ENCODE results near the gene IFNB1.

The IFNB1 gene

DNA sequence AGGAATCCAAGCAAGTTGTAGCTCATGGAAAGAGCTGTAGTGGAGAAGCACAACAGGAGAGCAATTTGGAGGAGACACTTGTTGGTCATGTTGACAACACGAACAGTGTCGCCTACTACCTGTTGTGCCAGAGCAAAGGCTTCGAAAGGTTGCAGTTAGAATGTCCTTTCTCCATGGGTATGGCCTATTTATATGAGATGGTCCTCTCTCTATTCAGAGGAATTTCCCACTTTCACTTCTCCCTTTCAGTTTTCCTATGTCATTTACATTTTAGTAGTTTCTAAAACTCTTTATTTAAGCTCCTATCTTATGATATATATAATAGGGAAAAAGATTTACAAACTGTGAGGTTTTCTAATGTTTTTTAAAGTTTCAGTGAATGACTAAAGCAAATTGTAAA lies at the start of gene IFNB1:
Gene IFNB1, minus strand, starts transcription at position 162 of the 400 bp plus-strand sequence. Its CDS starts 73 bp downstream, at position 89.
- no peak for DNase-seq

DNA sequence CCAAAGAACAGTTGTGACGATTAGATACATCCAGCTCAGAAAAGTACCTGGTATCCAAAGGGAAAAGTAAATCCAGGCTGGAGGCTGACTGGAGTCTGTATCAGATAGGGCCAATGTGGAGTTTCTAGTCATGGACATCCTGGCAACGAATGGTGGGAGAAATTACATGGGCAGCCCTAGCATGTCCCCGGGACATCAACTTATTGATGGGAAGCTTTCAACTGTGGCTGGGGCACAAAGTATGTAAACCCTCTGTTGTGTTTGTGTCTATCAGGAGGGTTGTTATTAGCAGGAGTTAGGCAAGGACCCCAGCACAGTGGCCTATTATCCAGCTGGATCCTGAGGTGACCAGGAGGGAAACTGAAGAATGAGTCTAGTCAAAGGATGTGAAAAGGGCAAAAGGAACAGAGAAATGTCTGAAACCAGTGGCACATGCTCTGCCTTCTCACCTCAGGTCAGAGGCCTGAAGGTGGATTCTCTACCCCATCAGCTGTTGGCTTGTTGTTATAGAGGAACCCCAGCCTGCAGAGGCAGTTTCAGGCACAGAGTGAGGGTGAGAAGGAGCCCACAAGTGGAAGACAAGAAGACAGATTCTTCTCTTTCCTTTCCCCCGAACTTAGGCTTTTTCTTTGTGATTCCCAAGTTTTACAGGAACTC lies 44.0 kb upstream of the IFNB1 start:
- DNase-seq, result no peak

DNA sequence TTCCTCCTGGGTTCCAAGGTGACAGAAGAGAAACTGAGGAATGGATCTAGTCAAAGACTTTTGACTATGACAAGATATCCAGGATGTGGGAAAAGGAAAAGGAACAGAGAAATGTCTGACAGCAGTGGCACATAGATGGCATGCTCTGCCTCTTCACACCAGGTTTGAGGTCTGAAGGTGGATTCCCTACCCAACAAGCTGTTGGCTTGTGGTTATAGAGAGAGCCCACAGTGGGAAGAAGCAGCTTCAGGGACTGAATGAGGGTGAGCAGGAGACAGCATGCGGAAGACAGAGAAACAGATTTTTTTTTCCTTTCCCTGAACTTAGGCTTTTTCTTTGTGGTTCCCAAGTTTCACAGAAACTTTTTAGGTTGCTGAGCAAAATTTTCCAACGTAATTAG lies 43.3 kb upstream of the IFNB1 start:
- no peak for DNase-seq

DNA sequence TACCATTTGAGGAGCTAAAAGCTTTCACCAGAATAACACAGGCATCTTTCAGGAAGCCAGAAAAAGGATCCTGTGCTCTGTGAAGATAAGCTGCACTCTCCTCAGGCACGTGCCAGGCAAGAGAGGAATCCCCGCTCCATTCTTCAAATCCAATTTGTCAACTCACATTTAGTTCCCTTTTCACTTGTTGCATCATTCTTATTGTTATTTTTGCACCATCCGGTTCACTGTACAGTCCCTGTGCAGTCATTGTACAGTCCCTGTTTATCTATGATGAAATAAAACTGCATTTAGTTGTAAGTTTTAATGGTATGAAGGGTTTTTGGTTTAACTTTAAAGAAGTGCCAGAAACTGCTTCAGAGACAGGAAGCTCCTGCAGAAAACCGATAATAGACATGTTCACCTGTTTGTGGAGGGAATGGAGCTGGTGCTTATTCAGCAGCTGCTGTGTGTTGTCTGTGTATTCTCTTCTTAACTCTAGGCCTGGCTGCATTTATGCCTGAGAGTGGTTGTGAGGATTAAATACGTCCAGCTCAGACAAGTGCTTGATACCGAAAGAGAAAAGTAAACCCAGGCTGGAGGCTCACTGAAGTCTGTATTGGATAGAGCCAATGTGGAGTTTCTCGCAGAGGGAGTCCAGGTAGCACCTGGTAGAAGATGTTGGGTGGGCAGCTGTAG lies 41.5 kb upstream of the IFNB1 start:
- DNase-seq, result no peak

DNA sequence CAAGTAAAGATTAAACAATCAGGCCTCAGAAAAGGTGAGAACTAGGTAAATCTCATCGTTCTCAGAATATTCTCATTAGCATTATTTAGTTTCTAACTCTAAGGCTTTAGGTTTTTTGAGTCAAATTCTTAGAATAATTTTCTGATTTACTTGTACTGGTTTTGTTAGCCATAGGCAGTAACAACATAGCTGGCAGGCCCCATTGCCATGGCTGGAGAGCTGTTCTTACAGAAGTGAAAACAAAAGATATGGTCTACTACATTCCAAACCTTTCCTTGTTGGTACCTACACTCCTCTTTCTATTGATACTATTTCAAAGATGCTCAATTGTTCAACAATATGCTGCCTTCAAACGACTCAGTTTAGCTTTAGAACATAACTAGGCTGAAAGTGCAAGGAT lies 36.6 kb upstream of the IFNB1 start:
- no peak for DNase-seq

DNA sequence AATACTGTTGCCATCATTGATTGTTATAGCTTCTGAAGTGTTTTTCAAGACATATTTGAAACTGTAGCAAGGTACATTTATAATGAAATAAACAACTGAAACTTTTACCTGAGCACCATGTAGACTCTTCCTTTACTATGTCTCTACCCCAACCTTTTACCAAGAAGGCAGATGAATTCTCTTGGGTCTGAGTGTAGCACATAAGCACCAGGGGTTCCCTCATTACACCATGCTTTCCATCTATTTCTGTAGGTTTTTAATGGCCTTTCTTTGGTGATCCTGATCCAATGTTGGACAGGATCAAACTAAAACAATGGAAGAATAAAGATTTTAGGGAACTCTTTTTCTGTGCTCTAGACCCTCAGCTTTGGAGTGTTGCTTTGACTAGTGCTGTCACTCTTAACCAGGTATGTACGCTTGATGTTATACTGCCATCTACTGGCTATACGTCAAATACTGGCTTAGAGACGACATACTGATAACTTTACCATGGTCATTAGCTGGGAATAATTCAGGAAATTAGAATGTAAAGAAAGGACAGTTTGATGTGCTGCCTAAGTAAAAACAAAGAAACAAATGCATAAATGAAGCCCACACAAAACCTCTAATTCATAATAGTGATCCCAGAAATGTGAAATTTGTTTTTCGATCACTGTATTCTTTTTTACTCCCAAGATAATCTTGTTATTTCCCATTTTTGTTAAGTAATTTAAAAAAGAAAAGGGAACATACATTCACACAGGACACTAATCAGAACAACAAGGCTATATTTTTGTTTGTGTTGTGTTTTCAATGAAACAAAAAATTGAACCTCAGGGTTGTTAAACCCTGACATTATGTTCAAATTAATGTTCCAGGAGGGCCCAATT lies 33.2 kb upstream of the IFNB1 start:
- peak; percentile 25 for DNase-seq

DNA sequence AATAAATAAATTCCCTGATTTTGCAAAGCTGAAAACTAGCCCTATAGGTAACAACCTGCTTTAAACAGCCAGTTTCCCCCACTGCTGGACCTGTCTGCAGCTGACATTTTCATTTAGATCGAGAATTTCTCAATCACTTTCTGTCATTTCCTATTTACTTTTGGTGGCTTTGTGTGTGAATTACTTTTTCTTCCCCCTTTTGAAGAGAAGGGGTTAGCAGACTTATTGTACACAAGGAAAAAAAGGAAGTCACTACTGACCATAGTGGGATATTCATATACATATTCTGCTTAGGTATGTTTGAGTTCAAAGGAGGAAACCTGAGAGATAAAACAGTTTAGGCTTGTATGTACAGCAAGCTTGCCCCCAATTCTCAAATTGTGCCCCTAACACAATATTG lies 27.0 kb upstream of the IFNB1 start:
- DNase-seq, result no peak

DNA sequence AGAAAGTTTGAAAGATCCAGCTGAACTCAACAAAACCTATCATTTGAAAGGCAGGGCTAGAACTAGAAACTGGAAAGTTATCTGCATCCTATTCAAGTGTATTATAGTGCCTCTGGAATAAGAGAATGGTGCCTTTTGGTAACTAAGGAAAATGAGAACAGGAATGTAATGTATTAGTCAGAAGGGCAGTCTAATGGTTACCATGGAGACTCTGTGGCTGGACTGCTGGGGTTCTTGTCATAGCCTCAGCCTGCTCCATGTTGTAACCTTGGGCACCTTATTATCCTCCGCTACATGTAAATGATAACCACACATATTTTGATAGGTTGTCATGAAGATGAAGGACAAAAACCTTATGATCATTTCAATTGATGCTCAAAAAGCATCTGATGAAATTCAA lies 24.6 kb upstream of the IFNB1 start:
- DNase-seq, result no peak

DNA sequence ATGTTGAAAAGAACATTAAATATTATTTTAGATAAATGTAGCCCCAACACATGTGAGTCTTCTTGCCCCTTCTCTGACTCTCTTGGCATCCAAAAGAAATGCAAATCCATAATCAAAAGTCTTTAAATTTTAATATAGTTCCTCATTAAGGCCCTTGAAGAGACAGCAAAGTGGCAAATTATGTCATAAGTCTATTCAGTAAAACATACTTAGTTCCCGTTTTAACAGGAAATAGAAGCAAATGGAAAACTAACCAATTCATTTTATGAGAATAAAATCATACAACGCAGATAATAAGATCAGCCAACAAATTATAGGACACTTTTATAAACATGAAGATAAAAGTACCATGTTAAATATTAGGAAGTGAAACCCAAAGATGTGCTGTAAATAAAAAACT lies 20.1 kb upstream of the IFNB1 start:
- no peak for DNase-seq

DNA sequence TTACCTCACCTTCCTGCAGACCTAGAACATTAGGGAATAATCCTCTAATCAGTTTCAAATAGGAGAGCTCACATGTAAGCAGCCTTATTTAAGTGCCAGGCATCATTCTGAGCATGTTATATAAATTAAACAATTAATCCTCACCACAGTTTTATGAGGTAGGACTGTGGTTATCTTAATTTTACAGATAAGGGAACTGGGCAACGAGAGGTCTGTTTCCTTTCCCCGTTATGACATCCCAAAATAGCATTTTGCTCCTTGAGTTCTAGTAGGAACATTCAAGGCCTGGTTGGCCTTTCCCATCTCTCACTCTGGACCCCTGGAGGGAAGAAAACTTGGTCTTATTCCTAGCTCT lies 19.1 kb upstream of the IFNB1 start:
- no peak for DNase-seq

DNA sequence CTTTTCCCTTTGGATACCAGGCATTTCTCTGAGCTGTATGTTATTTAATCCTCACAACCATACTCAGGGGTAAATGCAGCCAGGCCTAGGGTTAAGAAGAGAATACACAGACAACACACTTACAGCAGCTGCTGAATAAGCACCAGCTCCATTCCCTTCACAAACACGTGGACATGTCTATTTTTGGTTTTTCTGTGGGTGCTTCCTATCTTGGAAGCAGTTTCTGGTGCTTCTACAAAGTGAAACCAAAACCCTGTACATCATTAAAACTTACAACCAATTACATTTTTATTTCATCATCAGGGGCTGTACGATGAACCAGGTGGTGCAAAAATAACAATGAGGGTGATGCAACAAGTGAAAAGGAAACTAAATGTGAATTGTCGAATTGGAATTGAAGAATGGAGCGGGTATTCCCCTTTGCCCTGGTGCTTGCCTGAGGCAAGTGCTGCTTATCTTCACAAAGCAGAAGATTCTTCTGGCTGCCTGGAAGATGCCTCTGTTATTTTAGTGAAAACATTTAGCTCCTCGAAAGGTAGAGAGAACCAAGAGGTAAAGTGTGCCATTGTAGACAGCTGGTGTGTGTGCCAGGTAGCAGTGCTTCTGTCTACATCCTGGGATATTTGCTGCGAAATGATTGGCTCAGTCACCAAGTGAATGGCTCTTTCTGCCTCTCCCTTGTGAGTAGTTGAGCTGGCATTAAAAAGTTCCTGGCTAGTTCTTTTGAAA lies 18.6 kb upstream of the IFNB1 start:
- no peak for DNase-seq

DNA sequence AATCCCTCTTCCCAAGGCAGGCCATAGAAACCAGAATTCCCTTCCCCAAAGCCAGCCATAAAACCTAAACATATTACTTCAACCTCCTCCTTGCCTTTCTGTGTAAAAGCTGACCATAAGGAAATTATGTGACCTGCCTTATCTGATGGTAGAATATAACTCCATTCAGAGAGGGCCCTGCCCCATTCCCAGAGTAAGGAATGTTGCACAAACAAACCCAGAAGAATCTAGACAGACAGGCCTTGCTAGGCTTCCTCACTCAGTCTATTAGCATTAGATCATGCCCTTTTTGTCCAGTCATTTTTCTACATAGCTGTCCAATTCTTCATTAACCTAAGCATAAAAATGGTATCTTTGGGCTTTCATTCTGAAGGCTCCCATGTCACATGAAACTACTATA lies 17.8 kb upstream of the IFNB1 start:
- DNase-seq, result no peak

DNA sequence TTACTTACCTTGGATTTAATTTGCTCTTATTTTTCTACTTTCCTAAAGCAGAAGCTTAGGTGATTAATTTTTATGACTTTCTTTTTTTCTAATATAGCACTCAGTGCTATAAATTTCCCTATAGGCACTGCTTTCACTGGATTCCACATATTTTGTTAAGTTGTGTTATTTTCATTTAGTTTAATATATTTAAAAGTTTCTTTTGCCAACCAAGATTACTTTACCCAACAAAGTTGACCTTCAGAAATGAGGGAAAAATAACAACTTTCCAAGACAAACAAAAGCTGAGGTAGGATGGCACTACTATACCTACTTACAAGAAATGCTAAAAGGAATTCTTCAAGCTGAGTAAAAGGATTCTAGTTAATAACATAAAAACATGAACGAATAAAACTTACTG lies 8.8 kb upstream of the IFNB1 start:
- no peak for DNase-seq

DNA sequence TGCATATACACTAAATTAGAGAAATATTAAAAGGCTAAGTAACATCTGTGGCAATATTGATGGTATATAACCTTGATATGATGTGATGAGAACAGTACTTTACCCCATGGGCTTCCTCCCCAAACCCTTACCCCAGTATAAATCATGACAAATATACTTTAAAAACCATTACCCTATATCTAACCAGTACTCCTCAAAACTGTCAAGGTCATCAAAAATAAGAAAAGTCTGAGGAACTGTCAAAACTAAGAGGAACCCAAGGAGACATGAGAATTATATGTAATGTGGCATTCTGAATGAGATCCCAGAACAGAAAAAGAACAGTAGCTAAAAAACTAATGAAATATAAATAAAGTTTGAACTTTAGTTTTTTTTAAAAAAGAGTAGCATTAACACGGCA lies 7.3 kb upstream of the IFNB1 start:
- no peak for DNase-seq

DNA sequence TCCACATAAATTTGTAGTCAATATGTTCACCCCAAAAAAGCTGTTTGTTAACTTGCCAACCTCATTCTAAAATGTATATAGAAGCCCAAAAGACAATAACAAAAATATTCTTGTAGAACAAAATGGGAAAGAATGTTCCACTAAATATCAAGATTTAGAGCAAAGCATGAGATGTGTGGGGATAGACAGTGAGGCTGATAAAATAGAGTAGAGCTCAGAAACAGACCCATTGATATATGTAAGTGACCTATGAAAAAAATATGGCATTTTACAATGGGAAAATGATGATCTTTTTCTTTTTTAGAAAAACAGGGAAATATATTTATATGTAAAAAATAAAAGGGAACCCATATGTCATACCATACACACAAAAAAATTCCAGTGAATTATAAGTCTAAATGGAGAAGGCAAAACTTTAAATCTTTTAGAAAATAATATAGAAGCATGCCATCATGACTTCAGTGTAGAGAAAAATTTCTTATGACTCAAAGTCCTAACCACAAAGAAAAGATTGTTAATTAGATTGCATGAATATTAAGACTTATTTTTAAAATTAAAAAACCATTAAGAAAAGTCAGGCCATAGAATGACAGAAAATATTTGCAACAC lies 6.6 kb upstream of the IFNB1 start:
- DNase-seq, result no peak

DNA sequence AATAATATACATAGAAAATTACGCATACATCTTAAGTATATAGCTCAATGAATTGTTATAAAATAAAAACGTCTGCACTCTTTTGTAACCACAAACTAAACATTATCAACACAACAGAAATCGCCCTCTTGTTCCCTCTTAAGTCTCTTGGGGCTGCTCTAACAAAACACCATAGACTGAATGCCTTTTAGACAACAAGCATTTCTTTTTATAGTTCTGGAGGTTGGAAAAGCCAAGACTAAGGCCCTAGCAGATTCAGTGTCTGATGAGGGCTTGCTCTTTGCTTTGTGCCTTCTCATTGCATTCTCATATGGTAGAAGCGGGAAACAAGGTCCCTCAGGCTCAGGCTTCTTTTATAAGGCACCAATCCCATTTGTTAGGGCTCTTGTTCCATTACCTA lies 4.9 kb upstream of the IFNB1 start:
- no peak for DNase-seq

DNA sequence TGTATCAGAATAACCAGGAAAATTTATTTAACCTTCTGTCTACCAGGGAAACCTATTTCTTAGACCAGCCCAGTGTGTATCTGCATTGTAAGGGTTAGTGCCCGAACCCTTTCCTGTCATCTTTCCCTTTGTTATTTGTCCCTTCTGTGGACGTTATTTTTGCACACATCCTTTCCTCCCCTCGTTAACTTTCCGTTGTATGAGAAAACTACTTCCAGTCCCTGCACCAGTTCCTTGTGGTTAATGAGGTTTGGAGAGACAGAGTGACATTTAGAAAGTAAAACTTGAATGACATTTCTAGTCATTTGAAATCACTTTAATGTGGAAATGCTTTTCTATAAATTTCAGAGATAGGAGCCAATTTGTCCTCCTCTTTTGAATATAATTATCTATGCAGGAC lies 4.3 kb upstream of the IFNB1 start:
- DNase-seq, result no peak

DNA sequence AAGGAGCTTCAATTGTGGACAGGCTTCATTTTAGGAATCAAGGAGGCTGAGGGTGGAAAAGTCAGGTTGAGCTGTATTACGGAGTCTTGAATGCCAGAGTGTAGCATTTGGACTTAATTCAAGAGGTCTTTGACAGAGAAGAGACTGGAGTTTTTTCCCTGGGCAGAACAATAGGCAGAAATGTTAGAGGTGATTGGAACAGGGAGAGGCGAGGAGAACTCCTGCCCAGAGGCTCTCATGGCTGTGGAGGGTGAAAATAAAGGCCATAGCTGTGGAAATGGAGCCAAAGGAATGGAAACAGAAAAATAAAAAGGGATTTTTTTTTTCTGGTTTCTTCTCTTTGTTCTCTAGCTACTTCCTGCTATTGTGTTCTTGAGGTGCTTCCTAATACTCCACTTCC lies 3.7 kb upstream of the IFNB1 start:
- DNase-seq, result no peak

DNA sequence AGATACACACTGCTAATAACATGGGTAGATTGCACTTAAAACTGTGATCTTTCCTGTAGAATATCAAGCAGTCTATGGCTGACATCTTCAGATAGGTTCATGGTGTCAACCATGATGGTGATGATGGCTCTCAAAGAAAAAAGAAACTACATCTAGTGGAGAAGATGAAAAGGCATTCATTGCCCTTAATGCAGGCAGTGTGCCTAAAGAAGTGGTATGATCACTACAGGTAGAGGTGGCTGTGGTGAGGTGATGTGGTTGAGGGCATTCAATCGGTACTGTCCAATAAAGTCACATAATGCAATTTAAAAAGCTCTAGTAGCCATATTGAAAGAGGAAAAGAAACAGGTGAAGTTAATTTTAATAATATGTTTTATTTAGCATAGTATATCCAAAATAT lies 3.1 kb upstream of the IFNB1 start:
- DNase-seq, result no peak

DNA sequence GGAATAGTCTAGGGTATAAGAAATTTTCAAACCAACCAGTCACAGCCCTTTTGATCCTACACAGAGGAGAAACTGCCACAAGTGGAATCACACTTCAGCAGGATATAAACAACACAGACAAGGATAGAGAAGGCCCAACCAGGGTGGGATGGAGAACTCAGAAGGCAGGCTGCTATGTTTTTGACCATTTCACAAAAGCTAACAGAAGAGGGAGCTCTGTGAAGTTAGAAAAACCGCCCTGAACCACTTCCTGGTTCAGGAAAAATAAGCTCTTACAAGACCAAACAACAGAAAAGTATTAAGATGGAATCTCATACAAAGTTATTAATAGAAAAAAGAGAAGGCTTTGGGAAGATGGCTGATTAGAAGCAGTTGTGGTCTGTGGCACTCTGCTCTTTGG lies 960 bp upstream of the IFNB1 start:
- no peak for DNase-seq

DNA sequence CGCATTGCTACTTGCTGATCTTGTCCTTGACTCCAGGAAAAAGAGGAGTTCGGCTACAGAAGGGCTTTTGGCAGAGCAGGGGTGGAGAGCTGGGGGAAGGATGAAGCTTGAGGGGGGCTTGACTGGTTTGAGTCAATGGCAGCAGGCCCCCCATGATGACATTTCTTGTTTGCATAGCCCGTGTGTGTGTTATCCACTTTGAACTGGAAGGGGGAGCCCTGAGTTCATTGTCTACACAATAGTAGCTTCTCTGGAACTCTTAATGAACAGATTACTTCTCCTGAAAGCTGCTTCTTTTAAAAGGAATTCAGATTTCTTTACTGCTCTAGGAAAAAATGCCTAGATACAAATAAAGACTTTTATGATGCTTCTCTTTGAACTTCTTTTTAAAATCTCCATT lies 2.3 kb downstream of the IFNB1 start:
- DNase-seq, result no peak

DNA sequence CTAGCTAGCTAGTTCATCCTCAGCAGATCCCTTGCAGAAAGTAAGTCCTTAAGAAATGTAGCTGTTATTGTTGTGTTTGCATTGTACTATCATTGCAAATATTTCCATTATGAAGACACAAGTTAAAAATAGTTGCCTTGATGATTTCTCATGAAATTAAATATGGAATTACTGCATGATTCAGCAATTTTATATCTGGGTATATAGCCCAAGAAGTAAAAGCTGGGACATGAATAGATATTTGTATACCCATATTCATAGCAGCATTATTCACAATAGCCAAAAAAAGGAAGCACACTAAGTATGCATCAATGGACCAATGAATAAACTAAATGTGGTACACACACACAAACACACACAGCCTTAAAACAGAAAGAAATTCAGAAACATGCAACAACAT lies 6.8 kb downstream of the IFNB1 start:
- DNase-seq, result no peak

DNA sequence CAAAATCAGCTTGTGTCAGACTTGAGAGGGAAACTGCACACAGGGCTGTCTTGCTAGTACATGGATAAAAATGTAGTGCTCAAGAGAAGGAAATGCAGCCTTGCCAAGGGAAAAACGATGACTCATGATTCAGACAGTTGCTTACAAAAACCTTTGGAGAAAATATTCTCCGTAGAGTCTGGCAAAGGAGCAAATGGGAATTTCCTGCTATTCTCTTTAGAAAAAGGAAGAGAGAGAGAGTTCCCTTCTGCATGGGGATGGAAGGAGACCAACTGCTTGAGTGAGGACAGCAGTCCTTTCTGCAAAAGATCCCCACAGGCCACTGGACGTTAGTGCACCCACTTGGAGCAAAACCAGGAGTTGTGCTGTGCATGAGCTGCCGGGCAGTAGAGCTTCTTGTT lies 7.6 kb downstream of the IFNB1 start:
- no peak for DNase-seq

All from NCI-H2171 (cell line).